ENCODE results near the gene TRIM28. TPM values are rescaled to one million over a fixed set of nuclear protein-coding genes. Genes with fewer than 3 reads are reported as not detected.

Gene TRIM28
- total RNA-seq, 2 experiments from 2014 or later = 481 to 758 TPM

DNA sequence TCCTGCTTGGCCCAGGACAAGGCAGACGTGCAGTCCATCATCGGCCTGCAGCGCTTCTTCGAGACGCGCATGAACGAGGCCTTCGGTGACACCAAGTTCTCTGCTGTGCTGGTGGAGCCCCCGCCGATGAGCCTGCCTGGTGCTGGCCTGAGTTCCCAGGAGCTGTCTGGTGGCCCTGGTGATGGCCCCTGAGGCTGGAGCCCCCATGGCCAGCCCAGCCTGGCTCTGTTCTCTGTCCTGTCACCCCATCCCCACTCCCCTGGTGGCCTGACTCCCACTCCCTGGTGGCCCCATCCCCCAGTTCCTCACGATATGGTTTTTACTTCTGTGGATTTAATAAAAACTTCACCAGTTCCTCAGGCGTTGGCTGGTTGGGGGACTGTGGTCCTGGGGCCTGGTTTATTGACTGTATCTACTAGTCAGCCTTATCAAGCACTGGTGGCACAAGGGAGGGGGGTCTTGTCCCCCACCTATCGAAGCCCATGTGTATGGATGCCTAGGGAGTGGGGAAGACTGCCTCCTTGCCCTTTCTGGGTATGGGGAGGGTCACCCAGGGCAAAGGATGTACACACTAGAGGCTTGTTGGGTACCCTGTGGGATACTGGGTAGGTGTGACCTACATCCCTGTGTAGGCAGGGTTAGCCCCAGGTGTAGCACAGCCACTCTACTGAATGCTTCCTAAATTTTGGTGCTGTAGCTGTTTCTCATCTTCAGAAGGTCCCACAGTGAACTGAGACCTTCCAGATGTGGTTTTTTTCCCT lies 6.7 kb downstream of the TRIM28 start:
- CTCF ChIA-PET = interaction anchor here (1.5 kb wide), 1 partner anchor 8 kb away, joined by 4 read pairs; the partner anchor contains the start of gene UBE2M
- H3K36me3 Mint-ChIP-seq (ENCODE audit: low read depth) = peaks cover 88% of the 10 kb centered on the region
- peaks cover 48% of the 10 kb centered on the region for H3K4me1 Mint-ChIP-seq
- no peaks in the 10 kb centered on the region for H3K9me3 Mint-ChIP-seq (ENCODE audit: low read depth)
- POLR2A ChIA-PET = no interaction called here
- intact Hi-C loops (cut with DNase I, micrococcal nuclease) = no loop called here
- DNase-seq (no peak), ATAC-seq (no peak)
- H3K27me3 Mint-ChIP-seq = no peaks in the 10 kb centered on the region
- H3K4me3 Mint-ChIP-seq = no peak overlapping the region
- no peak overlapping the region for H3K27ac Mint-ChIP-seq

DNA sequence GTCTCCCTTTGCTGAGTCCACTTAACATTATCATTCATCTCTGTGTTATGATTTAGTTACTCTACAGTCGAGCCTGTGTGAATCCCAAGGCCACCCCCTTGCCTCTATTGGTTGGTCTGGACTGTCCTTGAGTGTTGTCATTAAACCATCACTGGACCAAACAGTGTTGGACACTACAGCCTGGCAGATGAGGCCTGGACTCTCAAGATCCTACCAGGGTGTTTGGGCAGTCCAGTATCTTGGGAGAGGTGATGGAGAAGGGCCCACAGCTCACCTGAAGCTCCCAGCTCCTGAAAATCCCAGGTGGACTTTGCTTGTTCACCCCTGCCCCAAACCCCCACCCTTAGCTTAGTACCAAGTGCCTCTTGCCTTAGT lies 7.2 kb downstream of the TRIM28 start:
- ChIA-PET CTCF (interaction anchor here (1.5 kb wide), 1 partner anchor 8 kb away, joined by 4 read pairs; the partner anchor contains the start of gene UBE2M), POLR2A (no interaction called here)
- Mint-ChIP-seq H3K36me3 (ENCODE audit: low read depth) (peaks cover 87% of the 10 kb centered on the region), H3K4me1 (peaks cover 45% of the 10 kb centered on the region), H3K27ac (peak overlapping the region; percentile 47), H3K27me3 (no peaks in the 10 kb centered on the region), H3K9me3 (ENCODE audit: low read depth) (no peaks in the 10 kb centered on the region), H3K4me3 (no peak overlapping the region)
- no peak for ATAC-seq
- DNase-seq = no peak
- intact Hi-C loops (cut with DNase I, micrococcal nuclease) = no loop called here

DNA sequence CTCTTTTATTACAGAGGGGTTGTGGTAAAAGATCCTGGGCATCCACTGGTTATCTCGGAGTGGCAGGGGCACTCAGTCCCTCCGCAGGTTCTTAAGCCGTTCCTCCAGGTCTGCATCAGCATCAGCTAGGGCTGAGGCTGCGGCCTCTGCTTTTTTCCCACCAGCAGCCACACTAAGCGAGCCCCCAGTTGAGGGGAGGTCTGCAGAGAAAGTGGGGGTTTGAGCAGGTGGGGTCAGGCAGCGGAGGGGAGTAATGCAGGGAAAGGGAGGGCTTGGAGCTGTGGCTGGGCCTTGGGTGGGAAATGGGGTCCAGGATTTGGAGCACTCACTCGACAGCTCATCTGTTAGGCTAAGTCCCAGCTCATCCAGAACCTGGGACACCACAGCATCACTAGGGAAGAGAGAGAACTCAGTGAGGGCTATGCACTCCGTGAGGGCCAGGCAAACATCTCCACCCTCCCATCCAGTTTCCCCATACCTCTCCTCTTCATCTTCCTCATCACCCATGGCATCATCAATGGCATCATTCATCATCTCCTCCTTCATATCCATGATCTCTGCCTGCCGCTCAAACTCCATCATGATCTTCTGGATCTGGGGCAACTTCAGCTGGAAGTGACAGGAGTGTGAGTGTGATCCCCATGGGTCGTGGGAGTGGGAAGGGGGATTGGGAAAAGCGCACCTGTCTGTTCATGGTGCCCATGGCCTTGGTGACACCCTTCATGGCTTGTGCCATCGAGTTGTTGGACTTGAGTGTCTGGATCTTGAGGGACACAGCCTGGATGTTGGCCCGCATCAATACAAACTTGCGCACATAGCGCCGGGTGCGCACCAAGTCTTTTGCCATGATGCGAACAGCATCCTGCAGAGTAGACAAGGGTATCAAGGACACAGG lies 8.0 kb downstream of the TRIM28 start:
- ATAC-seq (no peak), DNase-seq (no peak)
- ChIA-PET CTCF (no interaction called here), POLR2A (interaction anchor here (3.5 kb wide), 1 partner anchor 7 kb away, joined by 41 read pairs; the partner anchor contains the start of gene TRIM28)
- intact Hi-C loops (cut with DNase I, micrococcal nuclease) = no loop called here
- Mint-ChIP-seq H3K27ac (no peak overlapping the region), H3K9me3 (ENCODE audit: low read depth) (no peaks in the 10 kb centered on the region), H3K36me3 (ENCODE audit: low read depth) (peaks cover 87% of the 10 kb centered on the region), H3K4me3 (no peak overlapping the region), H3K4me1 (peaks cover 45% of the 10 kb centered on the region), H3K27me3 (no peaks in the 10 kb centered on the region)

DNA sequence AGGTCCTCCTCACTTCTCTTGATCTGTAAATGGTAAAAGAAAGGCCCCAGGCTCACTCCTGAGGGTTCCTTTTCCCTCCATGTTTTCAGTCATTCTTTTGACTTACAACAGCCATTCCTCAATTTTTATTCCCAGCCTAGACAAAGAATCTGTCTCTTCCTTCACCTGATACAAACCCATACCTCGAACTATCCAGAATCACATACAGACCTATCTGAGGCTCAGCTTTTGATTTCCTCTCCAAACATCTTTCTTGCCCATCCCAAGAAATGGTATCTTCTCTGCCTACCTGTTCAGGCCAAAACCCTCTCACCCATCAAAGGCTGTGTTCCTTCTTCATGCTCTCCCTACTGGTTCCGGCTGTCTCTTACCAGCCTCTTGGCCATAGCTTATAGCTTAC lies 8.8 kb downstream of the TRIM28 start:
- H3K9me3 Mint-ChIP-seq (ENCODE audit: low read depth) = no peaks in the 10 kb centered on the region
- POLR2A ChIA-PET = interaction anchor here (0.7 to 3.5 kb wide), 2 partner anchors 8 to 39 kb away, joined by 3 to 41 read pairs; partner anchors contain the start of gene TRIM28
- peak overlapping the region; percentile 0 for H3K4me3 Mint-ChIP-seq
- peaks cover 86% of the 10 kb centered on the region for H3K36me3 Mint-ChIP-seq (ENCODE audit: low read depth)
- peak overlapping the region; percentile 16 for H3K27ac Mint-ChIP-seq
- ATAC-seq = no peak
- intact Hi-C loops (cut with DNase I, micrococcal nuclease) = no loop called here
- no peak for DNase-seq
- peaks cover 45% of the 10 kb centered on the region for H3K4me1 Mint-ChIP-seq
- CTCF ChIA-PET = interaction anchor here (1.0 kb wide), 1 partner anchor 144 kb away, joined by 3 read pairs; the partner anchor contains the start of gene ZNF584
- no peaks in the 10 kb centered on the region for H3K27me3 Mint-ChIP-seq

DNA sequence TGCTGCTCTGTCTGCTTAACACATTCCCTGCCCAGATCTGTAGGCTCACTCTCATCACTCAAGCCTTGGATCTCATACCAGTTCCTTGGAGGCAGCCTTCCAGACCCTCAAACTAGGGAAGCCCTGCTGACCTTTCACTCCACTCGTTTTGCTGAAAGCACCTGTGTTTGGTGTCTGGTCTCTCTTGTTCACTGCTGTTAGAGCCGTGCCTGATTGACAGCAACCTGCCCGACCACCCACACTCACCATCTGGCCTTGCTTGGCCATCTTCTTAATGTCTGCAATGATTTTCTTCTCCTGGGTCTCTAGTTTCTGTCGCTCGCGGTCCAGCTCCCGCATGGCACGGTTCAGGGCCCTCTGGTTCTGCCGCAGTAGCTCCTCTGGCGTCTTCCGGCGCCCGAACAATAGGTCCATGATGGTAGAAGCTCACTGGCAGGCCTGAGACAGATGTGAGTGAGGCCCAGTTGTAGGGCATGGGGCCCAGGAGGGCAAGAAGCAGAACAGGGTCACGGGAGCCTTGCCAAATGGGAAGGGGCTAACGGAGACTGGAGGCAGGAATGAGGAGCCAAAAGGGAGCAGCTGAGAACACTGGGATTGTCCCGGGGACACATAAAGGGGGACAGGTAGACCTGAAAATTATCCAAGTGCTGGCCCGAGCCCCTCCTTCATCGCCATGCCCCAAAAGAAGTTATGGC lies 10.1 kb downstream of the TRIM28 start:
- H3K9me3 Mint-ChIP-seq (ENCODE audit: low read depth) = no peaks in the 10 kb centered on the region
- ChIA-PET POLR2A (interaction anchor here (1.0 to 3.5 kb wide), 2 partner anchors 9 to 34 kb away, joined by 3 to 41 read pairs; partner anchors contain the start of genes TRIM28 and ZBTB45), CTCF (interaction anchor here (0.7 to 2.1 kb wide), 5 partner anchors 10 to 65 kb away, joined by 3 to 20 read pairs (median 5); partner anchors contain the start of genes TRIM28 and ZBTB45)
- peaks cover 81% of the 10 kb centered on the region for H3K36me3 Mint-ChIP-seq (ENCODE audit: low read depth)
- H3K27ac Mint-ChIP-seq = peak overlapping the region; percentile 95
- ATAC-seq (no peak), DNase-seq (no peak)
- no peaks in the 10 kb centered on the region for H3K27me3 Mint-ChIP-seq
- peak overlapping the region; percentile 92 for H3K4me3 Mint-ChIP-seq
- intact Hi-C loops (cut with DNase I, micrococcal nuclease) = loop anchor here in 1 of 2 experiments (1.0 kb wide), 1 partner anchor 9 kb away; no protein-coding TSS in a partner anchor
- H3K4me1 Mint-ChIP-seq = peaks cover 41% of the 10 kb centered on the region

DNA sequence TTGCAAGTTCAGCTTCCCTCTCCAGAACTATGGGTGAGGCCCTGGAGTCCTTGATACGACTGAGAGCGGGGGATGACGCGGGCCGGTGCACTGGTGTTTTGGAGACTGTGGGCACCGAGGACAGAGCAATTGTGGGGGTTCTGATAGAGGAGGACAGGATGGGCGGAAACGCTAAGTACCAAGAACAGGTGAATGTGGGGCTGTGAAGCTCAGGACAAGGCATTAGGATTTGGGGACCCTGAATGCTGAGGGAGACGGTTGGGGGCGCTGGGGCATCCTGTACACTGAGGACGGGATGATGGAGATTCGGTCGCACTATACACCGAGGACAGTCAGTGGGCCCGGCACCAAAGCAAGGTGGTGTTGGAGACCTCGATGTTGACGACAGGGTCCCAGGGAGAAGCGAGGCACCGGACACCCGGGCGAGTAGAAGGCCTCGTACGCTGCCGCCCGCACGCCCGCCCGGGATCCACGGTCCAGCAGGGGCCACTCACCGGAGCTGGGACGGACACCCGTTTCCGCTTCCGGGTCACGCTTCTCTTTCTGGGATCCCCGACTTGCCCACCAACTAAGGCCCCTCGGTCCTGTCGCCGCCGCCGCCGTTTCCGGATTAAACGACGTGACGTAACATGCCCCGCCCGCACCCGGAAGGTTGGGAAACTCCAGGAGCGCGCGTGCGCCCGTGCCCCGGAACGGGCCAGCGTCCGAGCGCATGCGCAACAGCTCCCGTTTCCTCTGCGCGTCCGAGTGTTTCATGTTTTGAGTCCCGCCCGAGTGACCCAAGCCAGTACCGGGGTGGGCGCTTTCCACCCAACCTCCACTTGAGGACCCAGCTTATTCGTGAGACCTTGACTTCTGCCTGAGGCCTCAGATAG lies 10.9 kb downstream of the TRIM28 start, which contains the start of gene CHMP2A:
CHMP2A (minus strand) TSS at position 612 of the 875 bp plus-strand sequence. CDS start 893 bp downstream, outside the sequence.
- POLR2A ChIA-PET = interaction anchor here (0.8 to 3.5 kb wide), 4 partner anchors 10 to 41 kb away, joined by 3 to 41 read pairs (median 6); partner anchors contain the start of gene TRIM28
- DNase-seq (peak; percentile 99), ATAC-seq (peak; percentile 34)
- Mint-ChIP-seq H3K27ac (peak within 1 kb of the TSS; percentile 95), H3K4me1 (peaks cover 42% of the 10 kb centered on the region), H3K36me3 (ENCODE audit: low read depth) (peaks cover 78% of the 10 kb centered on the region), H3K9me3 (ENCODE audit: low read depth) (no peaks in the 10 kb centered on the region), H3K4me3 (peak within 1 kb of the TSS; percentile 92), H3K27me3 (no peaks in the 10 kb centered on the region)
- CTCF ChIA-PET = interaction anchor here (0.7 to 2.1 kb wide), 7 partner anchors 9 to 66 kb away, joined by 3 to 20 read pairs (median 5); partner anchors contain the start of genes TRIM28 and ZBTB45
- intact Hi-C loops (cut with DNase I, micrococcal nuclease) = loop anchor here (1.0 kb wide), 4 partner anchors 9 to 88 kb away; partner anchors contain the start of genes TRIM28 (in 1 of the 2) and ZBTB45 (in 1 of the 2)

DNA sequence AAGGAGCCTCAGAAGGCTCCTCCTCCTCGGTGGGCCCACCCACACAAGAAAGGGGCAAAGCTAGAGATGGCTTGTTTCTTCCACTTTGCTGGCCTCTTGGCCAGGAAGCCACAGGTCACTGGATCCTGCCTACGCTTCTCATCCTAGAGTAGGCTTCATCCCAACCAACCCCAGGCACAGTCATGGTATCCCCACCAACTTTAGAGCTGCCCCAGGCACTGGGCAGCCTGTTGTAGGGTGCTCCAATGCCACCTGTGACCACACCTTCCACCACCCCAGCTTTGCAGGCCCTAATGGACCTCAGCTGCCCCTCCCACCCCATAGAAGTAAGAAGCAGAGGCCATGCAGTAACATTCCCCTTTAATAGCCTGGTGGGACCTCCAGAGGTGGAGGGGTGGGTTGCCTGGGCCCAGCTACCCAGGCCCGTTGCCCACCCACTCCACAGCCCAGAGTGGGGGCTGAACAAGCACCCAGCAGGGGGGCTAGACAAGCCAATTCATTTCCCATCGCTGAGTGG lies 11.6 kb downstream of the TRIM28 start:
- intact Hi-C loops (cut with DNase I, micrococcal nuclease) = loop anchor here in 1 of 2 experiments (1.0 kb wide), 3 partner anchors 11 to 89 kb away; partner anchors contain the start of genes TRIM28 and ZBTB45
- Mint-ChIP-seq H3K27me3 (no peaks in the 10 kb centered on the region), H3K9me3 (ENCODE audit: low read depth) (no peaks in the 10 kb centered on the region), H3K4me3 (peak overlapping the region; percentile 92), H3K27ac (peak overlapping the region; percentile 95), H3K36me3 (ENCODE audit: low read depth) (peaks cover 72% of the 10 kb centered on the region), H3K4me1 (peaks cover 46% of the 10 kb centered on the region)
- DNase-seq (no peak), ATAC-seq (no peak)
- ChIA-PET POLR2A (interaction anchor here (0.8 to 3.5 kb wide), 4 partner anchors 9 to 42 kb away, joined by 3 to 41 read pairs (median 6); partner anchors contain the start of gene TRIM28), CTCF (interaction anchor here (0.9 to 2.1 kb wide), 5 partner anchors 10 to 41 kb away, joined by 4 to 20 read pairs (median 5); partner anchors contain the start of genes TRIM28 and ZBTB45)

DNA sequence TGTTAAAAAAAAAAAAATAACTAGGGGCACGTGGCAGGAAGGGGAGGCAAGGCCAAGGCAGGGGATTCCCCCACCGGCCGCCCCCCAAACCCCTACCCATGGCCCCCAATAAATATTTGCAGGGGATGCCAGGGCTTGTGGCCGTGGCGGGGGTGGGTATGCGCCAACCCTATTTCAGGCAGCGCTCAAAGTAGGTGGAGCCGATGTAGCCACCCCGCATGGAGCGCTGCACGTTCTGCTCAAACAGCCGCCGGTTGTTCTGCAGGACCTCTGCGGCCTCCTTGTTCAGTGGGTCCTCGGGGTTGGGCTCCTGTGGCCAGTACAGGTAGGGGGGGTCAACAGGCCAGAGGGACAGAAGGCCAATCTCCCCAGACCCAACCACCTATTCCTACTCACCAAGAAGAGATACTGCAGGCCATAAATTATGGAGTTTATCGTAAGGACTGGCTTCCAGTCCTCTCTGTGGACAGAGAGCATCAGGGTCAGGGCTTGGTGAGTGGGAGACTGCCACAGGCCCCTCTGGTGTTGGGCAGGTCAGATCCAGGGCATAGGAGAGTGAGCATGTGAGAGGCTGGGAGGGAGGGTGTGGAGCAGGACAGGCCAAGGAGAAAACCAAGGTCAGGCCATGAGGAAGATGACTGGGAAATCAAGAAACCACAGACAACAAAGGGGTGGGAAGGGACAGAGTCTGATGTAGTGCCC lies 12.2 kb downstream of the TRIM28 start:
- intact Hi-C loops (cut with DNase I, micrococcal nuclease) = loop anchor here in 1 of 2 experiments (1.0 kb wide), 3 partner anchors 12 to 90 kb away; partner anchors contain the start of genes TRIM28 and ZBTB45

DNA sequence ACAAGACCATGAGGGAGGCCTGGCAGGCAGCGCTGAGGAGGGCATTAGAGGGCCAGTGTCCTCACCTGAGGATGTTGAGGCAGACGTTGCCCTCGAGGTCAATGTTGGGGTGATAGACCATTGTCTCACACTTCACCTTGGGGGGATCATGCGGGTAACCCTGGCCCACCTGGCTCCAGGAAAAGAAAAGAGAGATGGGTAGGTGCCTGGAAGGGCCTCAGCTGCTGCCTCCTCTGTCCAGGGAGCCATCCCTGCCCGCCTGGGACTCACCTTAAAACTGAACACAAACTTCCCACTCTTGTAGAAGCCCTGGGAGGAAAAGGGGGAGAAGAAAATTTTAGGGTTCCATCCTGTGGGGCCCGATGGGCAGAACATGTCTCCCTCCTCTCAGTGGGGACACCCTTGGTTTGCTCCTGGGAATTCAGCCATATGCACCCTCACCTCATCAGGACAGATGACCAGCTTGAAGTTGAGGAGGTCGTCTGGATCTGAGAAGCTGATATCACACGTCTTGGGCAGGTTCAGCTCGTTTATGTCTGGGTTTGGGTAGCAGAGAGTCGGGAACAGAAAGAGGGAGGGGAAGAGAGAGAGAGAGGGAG lies 12.9 kb downstream of the TRIM28 start:
- Mint-ChIP-seq H3K36me3 (ENCODE audit: low read depth) (peaks cover 59% of the 10 kb centered on the region), H3K4me1 (peaks cover 58% of the 10 kb centered on the region), H3K4me3 (peak overlapping the region; percentile 92), H3K27ac (peak overlapping the region; percentile 88), H3K27me3 (no peaks in the 10 kb centered on the region), H3K9me3 (ENCODE audit: low read depth) (no peaks in the 10 kb centered on the region)
- no peak for ATAC-seq
- DNase-seq = no peak
- intact Hi-C loops (cut with DNase I, micrococcal nuclease) = no loop called here
- POLR2A ChIA-PET = no interaction called here
- CTCF ChIA-PET = interaction anchor here (0.5 to 0.6 kb wide), 2 partner anchors 12 to 252 kb away, joined by 3 read pairs; no protein-coding TSS in a partner anchor

More for the DNA sequence above, 12.2 kb downstream of the TRIM28 start:
- ATAC-seq (no peak), DNase-seq (no peak)
- peak overlapping the region; percentile 88 for H3K27ac Mint-ChIP-seq
- CTCF ChIA-PET = interaction anchor here (0.9 to 2.1 kb wide), 4 partner anchors 10 to 42 kb away, joined by 4 to 20 read pairs (median 6); partner anchors contain the start of genes TRIM28 and ZBTB45
- H3K36me3 Mint-ChIP-seq (ENCODE audit: low read depth) = peaks cover 65% of the 10 kb centered on the region
- no peaks in the 10 kb centered on the region for H3K9me3 Mint-ChIP-seq (ENCODE audit: low read depth)
- peak overlapping the region; percentile 92 for H3K4me3 Mint-ChIP-seq
- POLR2A ChIA-PET = interaction anchor here (1.4 to 3.5 kb wide), 2 partner anchors 11 to 36 kb away, joined by 8 to 41 read pairs; partner anchors contain the start of gene TRIM28
- no peaks in the 10 kb centered on the region for H3K27me3 Mint-ChIP-seq
- H3K4me1 Mint-ChIP-seq = peaks cover 51% of the 10 kb centered on the region
